ENCODE data around the gene IFIT2.
"Not testable (repeated sequence)": the region's sequence is repeated elsewhere in the genome, so short reads cannot be mapped to it uniquely, and the experiment has no call there.

The IFIT2 gene

GRCh38 chr10:89280508-89280907 is 21.3 kb upstream of the IFIT2 start:
- no peak for DNase-seq

- no peak for DNase-seq
These were observed 20.0 kb upstream of the IFIT2 start for GRCh38 chr10:89281606-89282395.

GRCh38 chr10:89283025-89283935 is 18.6 kb upstream of the IFIT2 start:
- no peak for DNase-seq

- DNase-seq: no peak
These were observed 17.8 kb upstream of the IFIT2 start for GRCh38 chr10:89283936-89284475.

GRCh38 chr10:89284711-89285110 is 17.1 kb upstream of the IFIT2 start:
- not testable (repeated sequence) for DNase-seq

GRCh38 chr10:89285303-89285702 is 16.5 kb upstream of the IFIT2 start:
- not testable (repeated sequence) for DNase-seq

GRCh38 chr10:89294721-89295239 is 7.1 kb upstream of the IFIT2 start:
- DNase-seq: no peak

GRCh38 chr10:89295597-89295996 is 6.2 kb upstream of the IFIT2 start:
- no peak for DNase-seq

- no peak for DNase-seq
These were observed 5.6 kb upstream of the IFIT2 start for GRCh38 chr10:89296220-89296648.

- DNase-seq: no peak
These were observed 4.5 kb upstream of the IFIT2 start for GRCh38 chr10:89297356-89297755.

GRCh38 chr10:89297791-89298190 is 4.1 kb upstream of the IFIT2 start:
- DNase-seq: no peak

- no peak for DNase-seq
These were observed 2.8 kb upstream of the IFIT2 start for GRCh38 chr10:89299031-89299430.

- DNase-seq: no peak
These were observed 614 bp upstream of the IFIT2 start for GRCh38 chr10:89301232-89301631.

- no peak for DNase-seq
These were observed 779 bp downstream of the IFIT2 start for GRCh38 chr10:89302625-89303024.

GRCh38 chr10:89303161-89303560 is 1.3 kb downstream of the IFIT2 start:
- DNase-seq: no peak

GRCh38 chr10:89304026-89304425 is 2.2 kb downstream of the IFIT2 start:
- DNase-seq: no peak

GRCh38 chr10:89304446-89304845 is 2.6 kb downstream of the IFIT2 start:
- DNase-seq: no peak

GRCh38 chr10:89304925-89305324 is 3.1 kb downstream of the IFIT2 start:
- DNase-seq: no peak

GRCh38 chr10:89305766-89306433 is 4.1 kb downstream of the IFIT2 start:
- DNase-seq: no peak

- DNase-seq: no peak
These were observed 4.8 kb downstream of the IFIT2 start for GRCh38 chr10:89306434-89307268.

GRCh38 chr10:89307269-89307577 is 5.4 kb downstream of the IFIT2 start:
- DNase-seq: no peak

GRCh38 chr10:89308266-89308665 is 6.4 kb downstream of the IFIT2 start:
- DNase-seq: no peak
